Measurements from ENCODE around the gene CPT2. TPM values are rescaled to one million over a fixed set of nuclear protein-coding genes. Genes with fewer than 3 reads are reported as not detected.

CPT2 gene
- total RNA-seq, 2 experiments from 2014 or later: 10.6 to 12.0 TPM

GRCh38 chr1:53256511-53257453, 60.2 kb downstream of the CPT2 start:
- ATAC-seq (ENCODE audit: poor library complexity) (no peak), DNase-seq (no peak)
- Histone ChIP-seq H3K27me3 (ENCODE audit: control insufficient read depth in 1 of 2, insufficient read depth in 2 of 2, low read length in 2 of 2) (no peaks in the 10 kb centered on the region), H3K4me3 (ENCODE audit: low read length) (no peak overlapping the region), H3K36me3 (ENCODE audit: insufficient read depth, low read length) (peaks cover 24% of the 10 kb centered on the region), H3K27ac (ENCODE audit: low read depth in 1 of 2, low read length in 2 of 2) (no peak overlapping the region), H3K4me1 (ENCODE audit: insufficient read depth, low read length) (no peaks in the 10 kb centered on the region), H3K9me3 (ENCODE audit: control insufficient read depth in 1 of 2, insufficient read depth in 1 of 2, low read length in 2 of 2) (no peaks in the 10 kb centered on the region)
- CTCF ChIA-PET: interaction anchor here (1.1 kb wide), 1 partner anchor 21 kb away, joined by 3 read pairs; no protein-coding TSS in a partner anchor
- POLR2A ChIA-PET: no interaction called here
- Mint-ChIP-seq H3K4me3 (no peak overlapping the region), H3K36me3 (ENCODE audit: low read depth) (peaks cover 8% of the 10 kb centered on the region), H3K9me3 (no peaks in the 10 kb centered on the region), H3K27me3 (no peaks in the 10 kb centered on the region), H3K4me1 (ENCODE audit: low read depth) (no peaks in the 10 kb centered on the region), H3K27ac (no peak overlapping the region)
- no peak for TF ChIP-seq CTCF (IDR thresholded peaks at IDR 0.05)
- intact Hi-C loops (cut with DNase I, micrococcal nuclease): no loop called here

- no peak overlapping the region for H3K4me3 Mint-ChIP-seq
- Histone ChIP-seq H3K4me3 (ENCODE audit: low read length) (no peak overlapping the region), H3K27ac (ENCODE audit: low read depth in 1 of 2, low read length in 2 of 2) (no peak overlapping the region), H3K4me1 (ENCODE audit: insufficient read depth, low read length) (no peaks in the 10 kb centered on the region), H3K9me3 (ENCODE audit: control insufficient read depth in 1 of 2, insufficient read depth in 1 of 2, low read length in 2 of 2) (no peaks in the 10 kb centered on the region), H3K36me3 (ENCODE audit: insufficient read depth, low read length) (peaks cover 31% of the 10 kb centered on the region), H3K27me3 (ENCODE audit: control insufficient read depth in 1 of 2, insufficient read depth in 2 of 2, low read length in 2 of 2) (no peaks in the 10 kb centered on the region)
- H3K9me3 Mint-ChIP-seq: no peaks in the 10 kb centered on the region
- CTCF ChIA-PET: no interaction called here
- no peaks in the 10 kb centered on the region for H3K27me3 Mint-ChIP-seq
- no peak for TF ChIP-seq CTCF (IDR thresholded peaks at IDR 0.05)
- no peak for DNase-seq
- no peak overlapping the region for H3K27ac Mint-ChIP-seq
- POLR2A ChIA-PET: no interaction called here
- peaks cover 8% of the 10 kb centered on the region for H3K36me3 Mint-ChIP-seq (ENCODE audit: low read depth)
- no peaks in the 10 kb centered on the region for H3K4me1 Mint-ChIP-seq (ENCODE audit: low read depth)
- intact Hi-C loops (cut with DNase I, micrococcal nuclease): no loop called here
- ATAC-seq (ENCODE audit: poor library complexity): no peak
Measured at GRCh38 chr1:53257454-53258081, 60.9 kb downstream of the CPT2 start.

GRCh38 chr1:53258216-53258615, 61.6 kb downstream of the CPT2 start:
- intact Hi-C loops (cut with DNase I, micrococcal nuclease): no loop called here
- Histone ChIP-seq H3K4me3 (ENCODE audit: low read length) (no peak overlapping the region), H3K27me3 (ENCODE audit: control insufficient read depth in 1 of 2, insufficient read depth in 2 of 2, low read length in 2 of 2) (no peaks in the 10 kb centered on the region), H3K36me3 (ENCODE audit: insufficient read depth, low read length) (peaks cover 37% of the 10 kb centered on the region), H3K27ac (ENCODE audit: low read depth in 1 of 2, low read length in 2 of 2) (no peak overlapping the region), H3K9me3 (ENCODE audit: control insufficient read depth in 1 of 2, insufficient read depth in 1 of 2, low read length in 2 of 2) (no peaks in the 10 kb centered on the region), H3K4me1 (ENCODE audit: insufficient read depth, low read length) (no peaks in the 10 kb centered on the region)
- no peak for TF ChIP-seq CTCF (IDR thresholded peaks at IDR 0.05)
- H3K36me3 Mint-ChIP-seq (ENCODE audit: low read depth): peaks cover 8% of the 10 kb centered on the region
- no peaks in the 10 kb centered on the region for H3K27me3 Mint-ChIP-seq
- H3K4me3 Mint-ChIP-seq: no peak overlapping the region
- ChIA-PET POLR2A (no interaction called here), CTCF (no interaction called here)
- no peak for DNase-seq
- no peaks in the 10 kb centered on the region for H3K9me3 Mint-ChIP-seq
- ATAC-seq (ENCODE audit: poor library complexity): no peak
- H3K27ac Mint-ChIP-seq: no peak overlapping the region
- no peaks in the 10 kb centered on the region for H3K4me1 Mint-ChIP-seq (ENCODE audit: low read depth)
